Measurements from ENCODE around the gene WNT11. TPM values are rescaled to one million over a fixed set of nuclear protein-coding genes. Genes with fewer than 3 reads are reported as not detected.

Gene WNT11
- total RNA-seq, 2 donors from 2014 or later: 3.6 to 3.8 TPM

- H3K9me3 ChIP-seq: no peaks in the 10 kb centered on the region
- no peak overlapping the region for H3K9ac ChIP-seq (ENCODE audit: low read depth in 2 of 2, low read length in 2 of 2)
- no peak for DNase-seq
- H3K27me3 ChIP-seq: no peaks in the 10 kb centered on the region
- intact Hi-C loops (cut with DNase I): no loop called here
- no peaks in the 10 kb centered on the region for H3K36me3 ChIP-seq
- H3K4me3 ChIP-seq: no peak overlapping the region
- H3K4me1 ChIP-seq: no peaks in the 10 kb centered on the region
- no peak for TF ChIP-seq CTCF (IDR thresholded peaks at IDR 0.05)
- H3K27ac ChIP-seq: no peak overlapping the region
These were observed 64.3 kb downstream of the WNT11 start for GRCh38 chr11:76141901-76142588.

GRCh38 chr11:76140912-76141574, 65.3 kb downstream of the WNT11 start:
- TF ChIP-seq CTCF (IDR thresholded peaks at IDR 0.05): no peak
- Histone ChIP-seq H3K4me3 (no peak overlapping the region), H3K27me3 (no peaks in the 10 kb centered on the region), H3K9me3 (no peaks in the 10 kb centered on the region), H3K9ac (ENCODE audit: low read depth in 2 of 2, low read length in 2 of 2) (no peak overlapping the region), H3K27ac (no peak overlapping the region), H3K4me1 (no peaks in the 10 kb centered on the region), H3K36me3 (no peaks in the 10 kb centered on the region)
- no peak for DNase-seq
- intact Hi-C loops (cut with DNase I): no loop called here

GRCh38 chr11:76139314-76139713, 67.0 kb downstream of the WNT11 start:
- no peak for DNase-seq
- H3K36me3 ChIP-seq: no peaks in the 10 kb centered on the region
- no peaks in the 10 kb centered on the region for H3K4me1 ChIP-seq
- no peaks in the 10 kb centered on the region for H3K9me3 ChIP-seq
- H3K9ac ChIP-seq (ENCODE audit: low read depth in 2 of 2, low read length in 2 of 2): no peak overlapping the region
- no peak overlapping the region for H3K4me3 ChIP-seq
- TF ChIP-seq CTCF (IDR thresholded peaks at IDR 0.05): no peak
- intact Hi-C loops (cut with DNase I): no loop called here
- no peaks in the 10 kb centered on the region for H3K27me3 ChIP-seq
- no peak overlapping the region for H3K27ac ChIP-seq

Other genes starting within 250 kb of the WNT11 start
- 10 to 100 TPM; 34.4 to 41.6 TPM for gene THAP12, start 174.6 kb upstream of the WNT11 start, total RNA-seq
- 1 to 10 TPM; 2.2 to 2.8 TPM for gene GVQW3, start 174.8 kb upstream of the WNT11 start, total RNA-seq
- 10 to 100 TPM; 21.2 to 22.8 TPM for gene EMSY, start 238.5 kb upstream of the WNT11 start, total RNA-seq